ENCODE results near the gene MTHFSD.

The MTHFSD gene

GRCh38 chr16:86555704-86556075, 655 bp upstream of the MTHFSD start:
- Histone ChIP-seq H3K9me3 (ENCODE audit: control insufficient read depth, low read length) (no peaks in the 10 kb centered on the region), H3K9ac (ENCODE audit: low read length) (peak overlapping the region; percentile 93), H3K27me3 (replicated peaks; ENCODE audit: control insufficient read depth, insufficient read depth, low read length) (peaks cover 7% of the 10 kb centered on the region), H3K4me3 (ENCODE audit: low read length) (peak overlapping the region; percentile 94), H3K4me1 (ENCODE audit: control insufficient read depth, insufficient read depth, low read length) (peaks cover 12% of the 10 kb centered on the region), H3K36me3 (ENCODE audit: control insufficient read depth, insufficient read depth, low read length, severe bottlenecking) (peaks cover 16% of the 10 kb centered on the region)
- DNase-seq (ENCODE audit: low read depth), result no peak

- peaks cover 24% of the 10 kb centered on the region for H3K36me3 ChIP-seq (ENCODE audit: control insufficient read depth, insufficient read depth, low read length, severe bottlenecking)
- peaks cover 12% of the 10 kb centered on the region for H3K4me1 ChIP-seq (ENCODE audit: control insufficient read depth, insufficient read depth, low read length)
- DNase-seq (ENCODE audit: low read depth), result peak; percentile 36
Observed at GRCh38 chr16:86554599-86554916, 477 bp downstream of the MTHFSD start.

GRCh38 chr16:86553356-86553755, 1.7 kb downstream of the MTHFSD start:
- no peak overlapping the region for H3K9ac ChIP-seq (ENCODE audit: low read length)
- H3K36me3 ChIP-seq (ENCODE audit: control insufficient read depth, insufficient read depth, low read length, severe bottlenecking), result peaks cover 30% of the 10 kb centered on the region
- peaks cover 12% of the 10 kb centered on the region for H3K4me1 ChIP-seq (ENCODE audit: control insufficient read depth, insufficient read depth, low read length)
- no peak for DNase-seq (ENCODE audit: low read depth)
- no peaks in the 10 kb centered on the region for H3K9me3 ChIP-seq (ENCODE audit: control insufficient read depth, low read length)
- no peaks in the 10 kb centered on the region for H3K27me3 ChIP-seq (replicated peaks; ENCODE audit: control insufficient read depth, insufficient read depth, low read length)
- H3K4me3 ChIP-seq (ENCODE audit: low read length), result no peak overlapping the region

More at GRCh38 chr16:86554599-86554916, 477 bp downstream of the MTHFSD start:
- H3K27me3 ChIP-seq (replicated peaks; ENCODE audit: control insufficient read depth, insufficient read depth, low read length), result peaks cover 7% of the 10 kb centered on the region
- peak overlapping the region; percentile 93 for H3K9ac ChIP-seq (ENCODE audit: low read length)
- no peaks in the 10 kb centered on the region for H3K9me3 ChIP-seq (ENCODE audit: control insufficient read depth, low read length)
- H3K4me3 ChIP-seq (ENCODE audit: low read length), result peak overlapping the region; percentile 94

GRCh38 chr16:86550281-86550680, 4.8 kb downstream of the MTHFSD start:
- no peak for DNase-seq (ENCODE audit: low read depth)
- Histone ChIP-seq H3K36me3 (ENCODE audit: control insufficient read depth, insufficient read depth, low read length, severe bottlenecking) (peaks cover 53% of the 10 kb centered on the region), H3K27me3 (replicated peaks; ENCODE audit: control insufficient read depth, insufficient read depth, low read length) (no peaks in the 10 kb centered on the region), H3K4me1 (ENCODE audit: control insufficient read depth, insufficient read depth, low read length) (peaks cover 5% of the 10 kb centered on the region), H3K4me3 (ENCODE audit: low read length) (no peak overlapping the region), H3K9me3 (ENCODE audit: control insufficient read depth, low read length) (no peaks in the 10 kb centered on the region), H3K9ac (ENCODE audit: low read length) (no peak overlapping the region)

GRCh38 chr16:86549893-86550190, 5.2 kb downstream of the MTHFSD start:
- DNase-seq (ENCODE audit: low read depth), result no peak
- Histone ChIP-seq H3K9me3 (ENCODE audit: control insufficient read depth, low read length) (no peaks in the 10 kb centered on the region), H3K4me3 (ENCODE audit: low read length) (no peak overlapping the region), H3K36me3 (ENCODE audit: control insufficient read depth, insufficient read depth, low read length, severe bottlenecking) (peaks cover 55% of the 10 kb centered on the region), H3K27me3 (replicated peaks; ENCODE audit: control insufficient read depth, insufficient read depth, low read length) (no peaks in the 10 kb centered on the region), H3K4me1 (ENCODE audit: control insufficient read depth, insufficient read depth, low read length) (peaks cover 4% of the 10 kb centered on the region), H3K9ac (ENCODE audit: low read length) (no peak overlapping the region)

GRCh38 chr16:86549076-86549892, 5.8 kb downstream of the MTHFSD start:
- peaks cover 55% of the 10 kb centered on the region for H3K36me3 ChIP-seq (ENCODE audit: control insufficient read depth, insufficient read depth, low read length, severe bottlenecking)
- no peak for DNase-seq (ENCODE audit: low read depth)
- H3K9ac ChIP-seq (ENCODE audit: low read length), result no peak overlapping the region
- H3K9me3 ChIP-seq (ENCODE audit: control insufficient read depth, low read length), result no peaks in the 10 kb centered on the region
- H3K4me3 ChIP-seq (ENCODE audit: low read length), result no peak overlapping the region
- H3K27me3 ChIP-seq (replicated peaks; ENCODE audit: control insufficient read depth, insufficient read depth, low read length), result no peaks in the 10 kb centered on the region
- H3K4me1 ChIP-seq (ENCODE audit: control insufficient read depth, insufficient read depth, low read length), result peaks cover 2% of the 10 kb centered on the region

- Histone ChIP-seq H3K9me3 (ENCODE audit: control insufficient read depth, low read length) (no peaks in the 10 kb centered on the region), H3K4me1 (ENCODE audit: control insufficient read depth, insufficient read depth, low read length) (no peaks in the 10 kb centered on the region), H3K27me3 (replicated peaks; ENCODE audit: control insufficient read depth, insufficient read depth, low read length) (no peaks in the 10 kb centered on the region), H3K36me3 (ENCODE audit: control insufficient read depth, insufficient read depth, low read length, severe bottlenecking) (peaks cover 60% of the 10 kb centered on the region), H3K4me3 (ENCODE audit: low read length) (no peak overlapping the region), H3K9ac (ENCODE audit: low read length) (no peak overlapping the region)
- no peak for DNase-seq (ENCODE audit: low read depth)
Observed at GRCh38 chr16:86547286-86547685, 7.7 kb downstream of the MTHFSD start.

GRCh38 chr16:86546638-86547013, 8.4 kb downstream of the MTHFSD start:
- H3K36me3 ChIP-seq (ENCODE audit: control insufficient read depth, insufficient read depth, low read length, severe bottlenecking), result peaks cover 60% of the 10 kb centered on the region

GRCh38 chr16:86545954-86546637, 8.9 kb downstream of the MTHFSD start:
- Histone ChIP-seq H3K9ac (ENCODE audit: low read length) (no peak overlapping the region), H3K27me3 (replicated peaks; ENCODE audit: control insufficient read depth, insufficient read depth, low read length) (no peaks in the 10 kb centered on the region), H3K36me3 (ENCODE audit: control insufficient read depth, insufficient read depth, low read length, severe bottlenecking) (peaks cover 60% of the 10 kb centered on the region), H3K4me3 (ENCODE audit: low read length) (no peak overlapping the region), H3K4me1 (ENCODE audit: control insufficient read depth, insufficient read depth, low read length) (no peaks in the 10 kb centered on the region), H3K9me3 (ENCODE audit: control insufficient read depth, low read length) (no peaks in the 10 kb centered on the region)
- DNase-seq (ENCODE audit: low read depth), result no peak

More at GRCh38 chr16:86546638-86547013, 8.4 kb downstream of the MTHFSD start:
- Histone ChIP-seq H3K4me3 (ENCODE audit: low read length) (no peak overlapping the region), H3K9ac (ENCODE audit: low read length) (no peak overlapping the region), H3K9me3 (ENCODE audit: control insufficient read depth, low read length) (no peaks in the 10 kb centered on the region), H3K4me1 (ENCODE audit: control insufficient read depth, insufficient read depth, low read length) (no peaks in the 10 kb centered on the region), H3K27me3 (replicated peaks; ENCODE audit: control insufficient read depth, insufficient read depth, low read length) (no peaks in the 10 kb centered on the region)
- DNase-seq (ENCODE audit: low read depth), result no peak

GRCh38 chr16:86545481-86545880, 9.6 kb downstream of the MTHFSD start:
- no peak overlapping the region for H3K4me3 ChIP-seq (ENCODE audit: low read length)
- H3K9me3 ChIP-seq (ENCODE audit: control insufficient read depth, low read length), result no peaks in the 10 kb centered on the region
- H3K27me3 ChIP-seq (replicated peaks; ENCODE audit: control insufficient read depth, insufficient read depth, low read length), result no peaks in the 10 kb centered on the region
- peaks cover 62% of the 10 kb centered on the region for H3K36me3 ChIP-seq (ENCODE audit: control insufficient read depth, insufficient read depth, low read length, severe bottlenecking)
- no peak for DNase-seq (ENCODE audit: low read depth)
- H3K4me1 ChIP-seq (ENCODE audit: control insufficient read depth, insufficient read depth, low read length), result no peaks in the 10 kb centered on the region
- H3K9ac ChIP-seq (ENCODE audit: low read length), result no peak overlapping the region

GRCh38 chr16:86542756-86543750, 12.0 kb downstream of the MTHFSD start:
- H3K4me1 ChIP-seq (ENCODE audit: control insufficient read depth, insufficient read depth, low read length), result no peaks in the 10 kb centered on the region
- H3K27me3 ChIP-seq (replicated peaks; ENCODE audit: control insufficient read depth, insufficient read depth, low read length), result no peaks in the 10 kb centered on the region
- DNase-seq (ENCODE audit: low read depth), result no peak
- no peak overlapping the region for H3K4me3 ChIP-seq (ENCODE audit: low read length)
- H3K36me3 ChIP-seq (ENCODE audit: control insufficient read depth, insufficient read depth, low read length, severe bottlenecking), result peaks cover 72% of the 10 kb centered on the region
- H3K9me3 ChIP-seq (ENCODE audit: control insufficient read depth, low read length), result no peaks in the 10 kb centered on the region
- no peak overlapping the region for H3K9ac ChIP-seq (ENCODE audit: low read length)
